ENCODE measurements around the gene RFX3.

GRCh38 chr9:3170819-3171218 lies 355.0 kb downstream of the RFX3 start:
- TF ChIP-seq POLR2AphosphoS5 (IDR thresholded peaks at IDR 0.05; ENCODE audit: low read depth) = no peak
- TF ChIP-seq CTCF (IDR thresholded peaks at IDR 0.05; ENCODE audit: insufficient read depth, low read length) = no peak

Data from HL-60 (cell line).